Colonic mucosa (tissue), 4 donors: ENCODE results near the gene CCNI2. TPM values are rescaled to one million over a fixed set of nuclear protein-coding genes. Genes with fewer than 3 reads are reported as not detected.
"Not testable (repeated sequence)": the region's sequence is repeated elsewhere in the genome, so short reads cannot be mapped to it uniquely, and the experiment has no call there.

Source experiments
- DNase-seq: peaks from one replicate; pipeline ENCODE4 v3.0.0-alpha.2; 2020
- H3K27ac ChIP-seq: fragments of 200-600 bp; one replicate; pipeline ENCODE4 v1.8.0; 2021
- H3K27me3 ChIP-seq: fragments of 200-600 bp; one replicate; pipeline ENCODE4 v1.8.0; 2021
- H3K36me3 ChIP-seq: fragments of 200-600 bp; one replicate; pipeline ENCODE4 v1.8.0; 2021
- H3K4me1 ChIP-seq: fragments of 200-600 bp; one replicate; pipeline ENCODE4 v1.8.0; 2021; ENCODE audit warnings: mild to moderate bottlenecking
- H3K4me3 ChIP-seq: fragments of 200-600 bp; one replicate; pipeline ENCODE4 v1.8.0; 2021
- H3K9ac ChIP-seq, 2 donors: one replicate each; pipeline ENCODE4 v1.7.0; 2013; ENCODE audit warnings: control low read depth in 2 of 2, low read depth in 2 of 2, low read length in 2 of 2
- H3K9me3 ChIP-seq: fragments of 200-600 bp; one replicate; pipeline ENCODE4 v1.8.0; 2021
- CTCF ChIP-seq: fragments of 200-600 bp; IDR thresholded peaks from one replicate; pipeline ENCODE4 v1.8.0; 2022; ENCODE audit warnings: antibody characterized with exemption, mild to moderate bottlenecking
- intact Hi-C: fragments of 100-400 bp; cut with DNase I; formaldehyde crosslinking; loops from one replicate; pipeline ENCODE4 v1.14.1; 2022
- total RNA-seq, 2 donors: library from RNA; stranded (reverse); fragmentation: NEBNext Ultra II Directional in 1 of 2; extraction: Animal tissue kit (Norgen Biotek cat#: 25700) in 1 of 2; gene quantifications; one replicate each; pipeline ENCODE4 v1.2.1, GENCODE V29; 2021
- donor health status: healthy.
- donor health status: DM: no; HTN: no; CAD: no.
- donor health status: DM: no; HTN: no; CAD: no.

Gene CCNI2
- total RNA-seq, 2 donors from 2014 or later: 7.1 to 22.9 TPM

DNA sequence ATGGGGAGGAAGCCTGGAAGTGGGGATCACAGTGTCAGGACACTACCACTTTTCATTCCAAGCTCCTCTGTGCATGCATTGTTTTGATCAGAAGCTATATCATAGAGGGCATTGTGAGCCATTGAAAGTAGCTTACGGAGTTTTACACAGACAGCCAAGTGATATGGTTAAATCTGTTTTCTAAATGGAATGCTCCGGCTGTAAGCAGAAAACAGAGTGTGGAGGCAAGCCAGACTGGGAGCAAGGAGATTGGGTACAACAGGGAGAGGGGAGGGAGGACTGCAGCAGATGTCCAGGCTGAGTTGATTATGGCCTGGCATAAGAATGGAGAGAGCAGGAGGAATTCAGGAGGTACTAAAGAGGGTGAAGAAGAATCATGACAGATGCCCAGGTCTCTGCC is 50.4 kb downstream of the CCNI2 start:
- Histone ChIP-seq H3K9me3 (no peaks in the 10 kb centered on the region), H3K36me3 (no peaks in the 10 kb centered on the region)
- DNase-seq: no peak

DNA sequence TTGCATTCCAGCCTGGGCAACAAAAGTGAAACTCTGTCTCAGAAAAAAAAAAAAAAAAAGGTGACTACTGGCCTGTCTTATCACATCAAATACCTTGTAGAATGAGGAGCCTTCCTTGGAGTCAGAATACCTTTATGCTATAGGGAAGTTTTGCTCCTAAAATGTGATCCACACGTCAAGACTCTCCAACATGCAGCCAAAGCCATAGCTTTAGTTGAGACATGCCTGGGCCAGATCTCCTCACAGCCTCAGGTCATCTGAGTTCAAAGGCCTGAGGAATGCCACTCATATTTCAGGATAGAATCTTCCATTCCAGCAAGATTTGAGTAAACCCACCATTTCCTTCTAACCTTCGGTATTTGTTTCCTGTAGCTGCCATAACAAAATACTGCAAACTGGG is 52.2 kb downstream of the CCNI2 start:
- Histone ChIP-seq H3K27ac (no peak overlapping the region), H3K9ac (no peak overlapping the region), H3K4me1 (no peaks in the 10 kb centered on the region), H3K27me3 (no peaks in the 10 kb centered on the region), H3K36me3 (no peaks in the 10 kb centered on the region), H3K4me3 (no peak overlapping the region), H3K9me3 (no peaks in the 10 kb centered on the region)
- no peak for DNase-seq
- intact Hi-C loops: no loop called here
- no peak for TF ChIP-seq CTCF

More for the DNA sequence above, 50.4 kb downstream of the CCNI2 start:
- Histone ChIP-seq H3K27ac (no peak overlapping the region), H3K9ac (no peak overlapping the region), H3K4me3 (no peak overlapping the region), H3K4me1 (no peaks in the 10 kb centered on the region), H3K27me3 (no peaks in the 10 kb centered on the region)
- TF ChIP-seq CTCF: no peak
- intact Hi-C loops: no loop called here

DNA sequence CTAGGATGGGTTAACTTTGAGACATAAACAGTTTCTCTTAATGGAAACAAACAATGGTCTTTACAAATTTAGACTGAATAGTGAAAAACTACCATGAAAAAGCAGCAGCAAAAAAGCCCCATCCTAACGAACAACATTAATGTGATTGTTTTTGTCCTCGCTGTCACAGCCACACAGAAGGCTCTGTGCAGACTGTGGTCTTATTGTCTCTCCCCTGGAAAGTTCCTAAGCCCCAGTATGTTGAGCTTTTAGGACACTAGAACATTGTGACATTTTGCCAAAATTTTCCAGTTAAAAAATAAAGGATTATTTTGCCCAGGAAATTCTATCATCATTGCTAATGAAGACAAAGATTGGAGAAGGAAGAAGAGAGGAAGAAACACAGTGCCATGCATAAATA is 53.3 kb downstream of the CCNI2 start:
- H3K4me1 ChIP-seq: no peaks in the 10 kb centered on the region
- no peak for TF ChIP-seq CTCF
- intact Hi-C loops: no loop called here

DNA sequence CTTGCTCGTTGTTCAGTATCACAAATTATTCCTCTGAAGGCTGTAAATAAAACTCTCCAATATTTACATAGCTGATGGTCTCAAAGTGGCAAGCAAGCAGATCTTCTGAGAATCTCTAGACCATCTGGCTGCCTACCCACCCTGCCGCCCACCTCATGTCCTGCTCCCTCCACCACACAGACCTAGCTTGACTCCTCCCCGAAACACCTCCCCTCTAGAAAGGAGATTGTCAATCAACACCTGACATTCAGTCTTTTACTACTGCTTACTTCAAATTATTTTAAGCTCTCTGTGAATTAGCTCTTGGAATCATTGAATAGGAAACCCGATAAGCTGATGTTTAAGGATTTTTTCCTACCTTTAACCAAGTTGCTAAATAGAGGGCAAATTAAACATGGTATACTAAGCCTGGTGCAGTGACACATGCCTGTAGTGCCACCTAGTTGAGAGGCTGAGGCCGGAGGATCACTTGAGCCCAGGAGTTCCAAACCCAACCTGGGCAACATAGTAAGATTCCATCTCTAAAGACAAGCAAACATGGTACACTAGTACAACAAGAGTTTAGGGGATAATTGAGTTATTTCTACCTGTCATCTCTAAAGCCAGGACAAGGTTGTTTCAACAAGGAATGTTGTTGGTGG is 54.9 kb downstream of the CCNI2 start:
- Histone ChIP-seq H3K27me3 (no peaks in the 10 kb centered on the region), H3K9me3 (no peaks in the 10 kb centered on the region), H3K4me1 (no peaks in the 10 kb centered on the region), H3K36me3 (no peaks in the 10 kb centered on the region), H3K9ac (no peak overlapping the region), H3K27ac (no peak overlapping the region), H3K4me3 (no peak overlapping the region)
- intact Hi-C loops: no loop called here
- DNase-seq: no peak
- TF ChIP-seq CTCF: no peak

More for the DNA sequence above, 53.3 kb downstream of the CCNI2 start:
- Histone ChIP-seq H3K9me3 (no peaks in the 10 kb centered on the region), H3K9ac (no peak overlapping the region), H3K27me3 (no peaks in the 10 kb centered on the region), H3K27ac (no peak overlapping the region), H3K36me3 (no peaks in the 10 kb centered on the region), H3K4me3 (no peak overlapping the region)
- DNase-seq: no peak

- H3K4me1 ChIP-seq, intact Hi-C loops, H3K27ac ChIP-seq, H3K36me3 ChIP-seq, DNase-seq, H3K27me3 ChIP-seq, H3K4me3 ChIP-seq, H3K9me3 ChIP-seq, H3K9ac ChIP-seq: not testable (repeated sequence)
Measured at GRCh38 chr5:132802685-132803066, 55.5 kb downstream of the CCNI2 start.

Other genes starting within 250 kb of the CCNI2 start
- not detected for gene IL5, start 203.9 kb upstream of the CCNI2 start, total RNA-seq
- gene RAD50, start 190.4 kb upstream of the CCNI2 start, total RNA-seq: 10 to 100 TPM; 29.5 to 37.0 TPM
- not detected for gene IL13, start 89.3 kb upstream of the CCNI2 start, total RNA-seq
- not detected for gene IL4, start 73.4 kb upstream of the CCNI2 start, total RNA-seq
- 1 to 10 TPM; 4.0 to 5.2 TPM for gene KIF3A, start 9.9 kb upstream of the CCNI2 start, total RNA-seq
- 10 to 100 TPM; 57.6 to 84.2 TPM for gene SEPTIN8, start 29.8 kb downstream of the CCNI2 start, total RNA-seq
- gene SOWAHA, start 65.9 kb downstream of the CCNI2 start, total RNA-seq: 10 to 100 TPM; 12.4 to 30.7 TPM
- gene SHROOM1, start 83.2 kb downstream of the CCNI2 start, total RNA-seq: 10 to 100 TPM; 36.9 to 64.1 TPM
- gene GDF9, start 119.0 kb downstream of the CCNI2 start, total RNA-seq: under 1 TPM; 0.64 to 0.69 TPM
- 100 to 1,000 TPM; 885 to 920 TPM for gene UQCRQ, start 119.2 kb downstream of the CCNI2 start, total RNA-seq
- 1 to 10 TPM; 3.6 to 7.7 TPM for gene LEAP2, start 126.2 kb downstream of the CCNI2 start, total RNA-seq
- 10 to 100 TPM; 42.4 to 75.2 TPM for gene AFF4, start 216.2 kb downstream of the CCNI2 start, total RNA-seq